Smooth muscle cell (in vitro differentiated cells): ENCODE results near the gene RUSF1. TPM values are rescaled to one million over a fixed set of nuclear protein-coding genes. Genes with fewer than 3 reads are reported as not detected.
A peak's percentile ranks its signal among the peaks of the same experiment; 100 is the strongest.

ENCODE experiments used
- DNase-seq: peaks from one replicate; lab custom pipeline; 2025; ENCODE audit not compliant: unreplicated experiment; lab: John Stamatoyannopoulos, UW
- H2AFZ ChIP-seq: fragments of 200-600 bp; sonication (generic); 2 replicates; pipeline ENCODE4 v1.6.0; 2016; ENCODE audit warnings: antibody characterized with exemption, low read depth, mild to moderate bottlenecking
- H3F3A ChIP-seq: fragments of 200-600 bp; sonication (generic); 2 replicates; pipeline ENCODE4 v1.6.0; 2017; ENCODE audit warnings: antibody characterized with exemption, low read depth
- H3K27ac ChIP-seq: fragments of 200-600 bp; sonication (generic); 2 replicates; pipeline ENCODE4 v1.5.1; 2016; ENCODE audit warnings: low read depth, mild to moderate bottlenecking
- H3K27me3 ChIP-seq: fragments of 200-600 bp; sonication (generic); 2 replicates; pipeline ENCODE4 v1.6.1; 2016; ENCODE audit warnings: low read depth, mild to moderate bottlenecking
- H3K36me3 ChIP-seq: fragments of 200-600 bp; sonication (generic); 2 replicates; pipeline ENCODE4 v1.5.1; 2016; ENCODE audit warnings: low read depth
- H3K4me1 ChIP-seq: fragments of 200-600 bp; sonication (generic); 2 replicates; pipeline ENCODE4 v1.5.1; 2016; ENCODE audit warnings: low read depth
- H3K4me2 ChIP-seq: fragments of 200-600 bp; sonication (generic); 2 replicates; pipeline ENCODE4 v1.6.0; 2016; ENCODE audit warnings: mild to moderate bottlenecking
- H3K4me3 ChIP-seq: fragments of 200-600 bp; sonication (generic); 2 replicates; pipeline ENCODE4 v1.5.1; 2016; ENCODE audit warnings: mild to moderate bottlenecking
- H3K79me2 ChIP-seq: fragments of 200-600 bp; sonication (generic); 2 replicates; pipeline ENCODE4 v1.6.0; 2016; ENCODE audit warnings: low read depth, mild to moderate bottlenecking
- H3K9ac ChIP-seq: fragments of 200-600 bp; sonication (generic); 2 replicates; pipeline ENCODE4 v1.6.0; 2016; ENCODE audit warnings: low read depth
- H3K9me3 ChIP-seq: fragments of 200-600 bp; sonication (generic); replicated peaks from 2 replicates; pipeline ENCODE4 v1.5.1; 2016; ENCODE audit warnings: low read depth
- H4K20me1 ChIP-seq: fragments of 200-600 bp; sonication (generic); 2 replicates; pipeline ENCODE4 v1.6.0; 2016; ENCODE audit warnings: low read depth
- CTCF ChIP-seq: fragments of 200-600 bp; sonication (generic); IDR thresholded peaks from 2 replicates; pipeline ENCODE4 v1.5.1; 2017; ENCODE audit warnings: borderline replicate concordance, mild to moderate bottlenecking, antibody characterized with exemption; ENCODE audit not compliant: insufficient read depth, poor library complexity, severe bottlenecking
- WGBS: methylation state at CpG from one replicate; pipeline ENCODE4 v1.1.7; 2016; ENCODE audit warnings: low lambda C conversion rate; 5-methylcytosine and 5-hydroxymethylcytosine counted together
- polyA plus RNA-seq: library from polyadenylated mRNA; unstranded; fragments of >200 nt; fragmentation: Nextera tagmentation; extraction: Ambion mirVana; gene quantifications from 2 replicates; pipeline ENCODE4 v1.2.1, GENCODE V29; 2016
- total RNA-seq: library from RNA; depleted of rRNA; stranded (reverse); fragments of >200 nt; gene quantifications from 2 replicates; pipeline ENCODE4 v1.2.3, GENCODE V29; 2014

The RUSF1 gene
- total and polyA plus RNA-seq, 2 experiments from 2014 or later: 55.9 to 72.1 TPM

GRCh38 chr16:31456988-31457360 lies 51.2 kb downstream of the RUSF1 start:
- H4K20me1 ChIP-seq: peaks cover 32% of the 10 kb centered on the region
- peaks cover 26% of the 10 kb centered on the region for H3K79me2 ChIP-seq
- DNase-seq: no peak
- H3K27me3 ChIP-seq: no peaks in the 10 kb centered on the region
- peak overlapping the region; percentile 87 for H3K4me2 ChIP-seq
- H3K9me3 ChIP-seq: no peaks in the 10 kb centered on the region
- H3K4me3 ChIP-seq: no peak overlapping the region
- WGBS: 80% methylated on average over 8 of the region's 8 CpGs
- H3F3A ChIP-seq: peaks cover 22% of the 10 kb centered on the region
- no peak overlapping the region for H3K27ac ChIP-seq
- TF ChIP-seq CTCF: no peak
- peaks cover 24% of the 10 kb centered on the region for H3K4me1 ChIP-seq
- H3K36me3 ChIP-seq: no peaks in the 10 kb centered on the region
- H3K9ac ChIP-seq: no peak overlapping the region
- no peak overlapping the region for H2AFZ ChIP-seq

GRCh38 chr16:31455601-31456314 lies 52.4 kb downstream of the RUSF1 start:
- peak overlapping the region; percentile 15 for H3K27ac ChIP-seq
- TF ChIP-seq CTCF: peak; percentile 16
- peaks cover 32% of the 10 kb centered on the region for H4K20me1 ChIP-seq
- peaks cover 22% of the 10 kb centered on the region for H3F3A ChIP-seq
- WGBS: 85% methylated on average over 17 of the region's 17 CpGs
- no peak overlapping the region for H3K9ac ChIP-seq
- H3K9me3 ChIP-seq: no peaks in the 10 kb centered on the region
- no peaks in the 10 kb centered on the region for H3K27me3 ChIP-seq
- H3K4me1 ChIP-seq: peaks cover 32% of the 10 kb centered on the region
- H3K4me3 ChIP-seq: no peak overlapping the region
- no peak for DNase-seq
- no peak overlapping the region for H3K4me2 ChIP-seq
- no peaks in the 10 kb centered on the region for H3K36me3 ChIP-seq
- H2AFZ ChIP-seq: no peak overlapping the region
- H3K79me2 ChIP-seq: peaks cover 26% of the 10 kb centered on the region

DNA sequence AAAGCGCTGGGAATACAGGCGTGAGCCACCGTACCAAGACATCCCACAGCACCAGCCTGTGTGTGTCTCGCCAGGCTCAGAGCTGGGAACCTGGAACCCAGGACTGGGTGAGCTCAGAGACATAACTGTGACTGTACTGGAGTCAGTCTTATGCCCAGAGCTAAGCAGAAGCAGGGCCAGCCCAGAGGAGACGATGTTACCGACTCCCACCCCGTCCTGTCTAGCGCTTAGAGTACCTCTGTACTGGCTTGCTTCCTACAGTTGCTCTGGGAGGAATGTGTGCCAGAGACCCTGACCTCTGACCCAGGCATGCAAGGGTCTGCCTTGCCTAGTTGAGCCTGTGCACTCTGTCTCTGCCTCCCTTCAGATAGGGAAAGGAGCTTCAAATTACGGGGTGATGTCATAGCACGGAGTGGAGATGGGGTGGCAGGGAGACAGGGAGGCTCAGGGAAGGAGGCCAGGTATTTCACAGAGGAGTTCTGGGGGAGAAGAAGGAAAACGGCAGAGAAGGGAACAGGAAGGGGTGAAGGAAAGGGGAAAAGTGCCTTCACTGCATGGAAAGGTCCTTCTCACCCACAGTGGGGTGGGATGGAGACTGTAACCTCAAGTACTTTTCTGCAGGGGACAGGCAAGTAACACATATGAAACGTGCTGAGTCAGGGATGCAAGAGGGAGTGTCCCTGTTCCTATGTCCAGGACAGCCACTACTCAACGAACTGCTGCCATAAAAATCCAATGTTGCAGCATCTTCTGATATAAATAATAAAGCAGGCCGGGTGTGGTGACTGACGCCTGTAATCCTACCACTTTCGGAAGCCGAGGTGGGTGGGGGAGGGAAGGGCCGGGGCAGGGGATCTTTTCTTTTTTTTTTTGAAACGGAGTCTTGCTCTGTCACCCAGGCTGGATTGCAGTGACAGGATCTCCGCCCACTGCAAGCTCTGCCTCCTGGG lies 54.7 kb downstream of the RUSF1 start:
- H3K36me3 ChIP-seq: no peaks in the 10 kb centered on the region
- peaks cover 26% of the 10 kb centered on the region for H3K79me2 ChIP-seq
- no peak for DNase-seq
- H3K27me3 ChIP-seq: no peaks in the 10 kb centered on the region
- no peak for TF ChIP-seq CTCF
- WGBS: 40% methylated on average over 19 of the region's 20 CpGs
- peak overlapping the region; percentile 48 for H3K9ac ChIP-seq
- H3F3A ChIP-seq: peaks cover 17% of the 10 kb centered on the region
- H4K20me1 ChIP-seq: peaks cover 32% of the 10 kb centered on the region
- peak overlapping the region; percentile 75 for H3K4me2 ChIP-seq
- no peaks in the 10 kb centered on the region for H3K9me3 ChIP-seq
- H3K27ac ChIP-seq: peak overlapping the region; percentile 90
- H2AFZ ChIP-seq: no peak overlapping the region
- peaks cover 32% of the 10 kb centered on the region for H3K4me1 ChIP-seq
- no peak overlapping the region for H3K4me3 ChIP-seq
